MM.1S (cell line): ENCODE measurements around the gene KRTAP10-9.

Experiments
- DNase-seq: peaks from one replicate; pipeline ENCODE4 v3.0.0-alpha.2; 2015
- H2AFZ ChIP-seq: fragments of 300-600 bp; sonication (generic); 2 replicates; pipeline ENCODE4 v1.6.0; 2016; ENCODE audit warnings: antibody characterized with exemption, low read length
- H3F3A ChIP-seq: fragments of 300-600 bp; sonication (generic); 2 replicates; pipeline ENCODE4 v1.6.1; 2016; ENCODE audit warnings: mild to moderate bottlenecking, antibody characterized with exemption, low read length, moderate library complexity, mixed read lengths; ENCODE audit not compliant: insufficient read depth
- H3K27ac ChIP-seq: fragments of 300-600 bp; sonication (generic); 2 replicates; pipeline ENCODE4 v1.5.1; 2016; ENCODE audit warnings: mild to moderate bottlenecking, low read length
- H3K27me3 ChIP-seq: fragments of 300-600 bp; sonication (generic); replicated peaks from 2 replicates; pipeline ENCODE4 v1.6.0; 2016; ENCODE audit warnings: low read length; ENCODE audit not compliant: insufficient read depth
- H3K36me3 ChIP-seq: fragments of 300-600 bp; sonication (generic); replicated peaks from 2 replicates; pipeline ENCODE4 v1.6.1; 2016; ENCODE audit warnings: mild to moderate bottlenecking, low read length, mixed read lengths; ENCODE audit not compliant: insufficient read depth
- H3K4me1 ChIP-seq: fragments of 300-600 bp; sonication (generic); 2 replicates; pipeline ENCODE4 v1.6.1; 2016; ENCODE audit warnings: low read length, mixed read lengths
- H3K4me2 ChIP-seq: fragments of 300-600 bp; sonication (generic); 2 replicates; pipeline ENCODE4 v1.6.0; 2016; ENCODE audit warnings: low read depth, low read length
- H3K4me3 ChIP-seq: fragments of 300-600 bp; sonication (generic); 2 replicates; pipeline ENCODE4 v1.5.1; 2016; ENCODE audit warnings: low read length, mixed read lengths
- H3K79me2 ChIP-seq: fragments of 300-600 bp; sonication (generic); 2 replicates; pipeline ENCODE4 v1.6.1; 2016; ENCODE audit warnings: mixed run types, low read length, mixed read lengths
- H3K9ac ChIP-seq: fragments of 300-600 bp; sonication (generic); 2 replicates; pipeline ENCODE4 v1.6.1; 2016; ENCODE audit warnings: low read length, mixed read lengths
- H3K9me2 ChIP-seq: fragments of 300-600 bp; sonication (generic); replicated peaks from 2 replicates; pipeline ENCODE4 v1.6.1; 2016; ENCODE audit warnings: mild to moderate bottlenecking, low read length, mixed read lengths; ENCODE audit not compliant: insufficient read depth
- H3K9me3 ChIP-seq: fragments of 300-600 bp; sonication (generic); replicated peaks from 2 replicates; pipeline ENCODE4 v1.6.1; 2016; ENCODE audit warnings: mild to moderate bottlenecking, low read length, mixed read lengths; ENCODE audit not compliant: insufficient read depth
- H4K20me1 ChIP-seq: fragments of 300-600 bp; sonication (generic); 2 replicates; pipeline ENCODE4 v1.6.1; 2016; ENCODE audit warnings: mild to moderate bottlenecking, low read length, moderate library complexity, mixed read lengths; ENCODE audit not compliant: insufficient read depth
- EZH2 ChIP-seq: fragments of 300-600 bp; sonication (generic); optimal IDR thresholded peaks from 2 replicates; pipeline ENCODE3; 2017; ENCODE audit warnings: low read depth, mild to moderate bottlenecking, antibody characterized with exemption, low read length, mixed read lengths
- EZH2phosphoT487 ChIP-seq: fragments of 300-600 bp; sonication (generic); IDR thresholded peaks from 2 replicates; pipeline ENCODE4 v1.6.1; 2018; ENCODE audit warnings: antibody characterized with exemption, low read length
- TF ChIP-seq, protein P1 (sequence below): fragments of 300-600 bp; sonication (generic); IDR thresholded peaks from 2 replicates; pipeline ENCODE4 v1.5.1; 2016; ENCODE audit warnings: antibody characterized with exemption, low read length, mixed read lengths

KRTAP10-9 gene

DNA sequence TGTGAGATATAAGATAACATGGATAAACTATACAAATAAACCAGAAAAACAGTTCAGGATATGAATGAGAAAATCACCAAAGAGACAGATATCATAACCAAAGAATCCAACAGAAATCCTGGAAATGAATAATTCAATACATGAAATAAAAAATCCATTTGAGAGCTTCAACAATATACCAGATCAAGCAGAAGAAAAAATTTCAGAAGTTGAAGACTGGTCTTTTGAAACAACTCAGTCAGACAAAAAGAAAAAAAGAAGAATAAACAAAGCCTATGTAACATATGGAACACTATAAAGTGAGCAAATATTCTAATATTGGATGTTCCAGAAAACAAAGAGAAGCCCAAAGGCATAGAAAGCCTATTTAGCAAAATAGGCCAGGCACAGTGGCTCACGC, 45.0 kb downstream of the KRTAP10-9 start:
- no peak overlapping the region for H3K9ac ChIP-seq
- TF ChIP-seq EZH2 = no peak
- TF ChIP-seq EZH2phosphoT487 = no peak
- TF ChIP-seq, protein P1, sequence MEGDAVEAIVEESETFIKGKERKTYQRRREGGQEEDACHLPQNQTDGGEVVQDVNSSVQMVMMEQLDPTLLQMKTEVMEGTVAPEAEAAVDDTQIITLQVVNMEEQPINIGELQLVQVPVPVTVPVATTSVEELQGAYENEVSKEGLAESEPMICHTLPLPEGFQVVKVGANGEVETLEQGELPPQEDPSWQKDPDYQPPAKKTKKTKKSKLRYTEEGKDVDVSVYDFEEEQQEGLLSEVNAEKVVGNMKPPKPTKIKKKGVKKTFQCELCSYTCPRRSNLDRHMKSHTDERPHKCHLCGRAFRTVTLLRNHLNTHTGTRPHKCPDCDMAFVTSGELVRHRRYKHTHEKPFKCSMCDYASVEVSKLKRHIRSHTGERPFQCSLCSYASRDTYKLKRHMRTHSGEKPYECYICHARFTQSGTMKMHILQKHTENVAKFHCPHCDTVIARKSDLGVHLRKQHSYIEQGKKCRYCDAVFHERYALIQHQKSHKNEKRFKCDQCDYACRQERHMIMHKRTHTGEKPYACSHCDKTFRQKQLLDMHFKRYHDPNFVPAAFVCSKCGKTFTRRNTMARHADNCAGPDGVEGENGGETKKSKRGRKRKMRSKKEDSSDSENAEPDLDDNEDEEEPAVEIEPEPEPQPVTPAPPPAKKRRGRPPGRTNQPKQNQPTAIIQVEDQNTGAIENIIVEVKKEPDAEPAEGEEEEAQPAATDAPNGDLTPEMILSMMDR = no peak
- H3K27ac ChIP-seq = no peak overlapping the region
- no peaks in the 10 kb centered on the region for H3K9me3 ChIP-seq
- no peaks in the 10 kb centered on the region for H3K79me2 ChIP-seq
- H3K27me3 ChIP-seq = peaks cover 97% of the 10 kb centered on the region
- H3K9me2 ChIP-seq = no peaks in the 10 kb centered on the region
- no peaks in the 10 kb centered on the region for H3F3A ChIP-seq
- H2AFZ ChIP-seq = no peak overlapping the region
- no peak for DNase-seq
- no peaks in the 10 kb centered on the region for H3K36me3 ChIP-seq
- no peak overlapping the region for H3K4me3 ChIP-seq
- H4K20me1 ChIP-seq = no peaks in the 10 kb centered on the region
- H3K4me1 ChIP-seq = no peaks in the 10 kb centered on the region
- no peak overlapping the region for H3K4me2 ChIP-seq

DNA sequence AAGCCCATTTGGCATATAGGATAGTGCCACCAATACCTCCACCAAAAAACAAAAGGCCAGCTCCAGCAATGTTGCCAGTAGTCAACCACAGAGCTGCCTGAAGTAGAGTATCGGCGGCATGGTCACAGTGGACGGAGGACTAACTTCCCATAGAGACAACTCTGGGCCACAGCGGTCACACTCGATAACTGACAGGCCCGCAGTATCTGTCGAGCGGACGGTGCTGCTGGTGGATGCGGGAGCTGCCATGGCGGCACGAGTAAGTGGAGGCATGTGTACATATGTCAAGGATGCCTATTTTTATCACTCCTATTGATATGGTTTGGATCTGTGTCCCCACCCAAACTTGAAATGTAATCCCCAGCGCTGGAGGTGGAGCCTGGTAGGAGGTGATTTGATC, 51.0 kb downstream of the KRTAP10-9 start:
- H3F3A ChIP-seq = no peaks in the 10 kb centered on the region
- no peaks in the 10 kb centered on the region for H4K20me1 ChIP-seq
- no peak overlapping the region for H3K4me3 ChIP-seq
- H3K9me2 ChIP-seq = no peaks in the 10 kb centered on the region
- H3K4me1 ChIP-seq = no peaks in the 10 kb centered on the region
- no peaks in the 10 kb centered on the region for H3K9me3 ChIP-seq
- TF ChIP-seq, protein P1 = no peak
- no peak for TF ChIP-seq EZH2phosphoT487
- H3K27me3 ChIP-seq = peaks cover 100% of the 10 kb centered on the region
- no peaks in the 10 kb centered on the region for H3K36me3 ChIP-seq
- DNase-seq = no peak
- H3K79me2 ChIP-seq = no peaks in the 10 kb centered on the region
- H3K4me2 ChIP-seq = no peak overlapping the region
- H3K9ac ChIP-seq = no peak overlapping the region
- no peak overlapping the region for H3K27ac ChIP-seq
- no peak overlapping the region for H2AFZ ChIP-seq
